ENCODE data around the gene CD226.
"Not testable (repeated sequence)": the region's sequence is repeated elsewhere in the genome, so short reads cannot be mapped to it uniquely, and the experiment has no call there.

CD226 gene

GRCh38 chr18:69899154-69899923 is 48.3 kb downstream of the CD226 start:
- DNase-seq: not testable (repeated sequence)

GRCh38 chr18:69898241-69898861 is 49.3 kb downstream of the CD226 start:
- no peak for DNase-seq

- DNase-seq: no peak
Measured at GRCh38 chr18:69897397-69898108, 50.1 kb downstream of the CD226 start.

- DNase-seq: no peak
Measured at GRCh38 chr18:69895066-69896047, 52.3 kb downstream of the CD226 start.

GRCh38 chr18:69894467-69894866 is 53.2 kb downstream of the CD226 start:
- no peak for DNase-seq

GRCh38 chr18:69890558-69890957 is 57.1 kb downstream of the CD226 start:
- no peak for DNase-seq

- no peak for DNase-seq
Measured at GRCh38 chr18:69889009-69889408, 58.7 kb downstream of the CD226 start.

GRCh38 chr18:69887256-69887655 is 60.4 kb downstream of the CD226 start:
- no peak for DNase-seq

GRCh38 chr18:69885841-69886531 is 61.7 kb downstream of the CD226 start:
- DNase-seq: no peak

GRCh38 chr18:69885355-69885754 is 62.3 kb downstream of the CD226 start:
- DNase-seq: no peak

- DNase-seq: no peak
Measured at GRCh38 chr18:69883781-69884180, 63.9 kb downstream of the CD226 start.

- no peak for DNase-seq
Measured at GRCh38 chr18:69882965-69883668, 64.6 kb downstream of the CD226 start.

- no peak for DNase-seq
Measured at GRCh38 chr18:69880083-69880482, 67.6 kb downstream of the CD226 start.

- DNase-seq: not testable (repeated sequence)
Measured at GRCh38 chr18:69879051-69879450, 68.6 kb downstream of the CD226 start.

GRCh38 chr18:69878213-69878933 is 69.3 kb downstream of the CD226 start:
- no peak for DNase-seq

GRCh38 chr18:69876490-69876889 is 71.2 kb downstream of the CD226 start:
- DNase-seq: no peak

- no peak for DNase-seq
Measured at GRCh38 chr18:69874058-69874457, 73.6 kb downstream of the CD226 start.

GRCh38 chr18:69872661-69873060 is 75.0 kb downstream of the CD226 start:
- no peak for DNase-seq

GRCh38 chr18:69871363-69871762 is 76.3 kb downstream of the CD226 start:
- DNase-seq: no peak

- no peak for DNase-seq
Measured at GRCh38 chr18:69870736-69871135, 76.9 kb downstream of the CD226 start.

- no peak for DNase-seq
Measured at GRCh38 chr18:69866212-69866611, 81.5 kb downstream of the CD226 start.

Data from islet precursor cell (in vitro differentiated cells).